ENCODE results near the gene TBC1D22A. TPM values are rescaled to one million over a fixed set of nuclear protein-coding genes. Genes with fewer than 3 reads are reported as not detected.
A peak's percentile ranks its signal among the peaks of the same experiment; 100 is the strongest.

TBC1D22A gene
- total and polyA plus RNA-seq, 8 donors: 12.0 to 17.6 (median 15.3) TPM

- no peak overlapping the region for H3K27ac ChIP-seq
- no peak for TF ChIP-seq CTCF (IDR thresholded peaks at IDR 0.05)
- H3K4me3 ChIP-seq: no peak overlapping the region
- H3K36me3 ChIP-seq: no peaks in the 10 kb centered on the region
- WGBS, 2 donors: 84 to 90% methylated on average over 10 to 11 of the region's 11 CpGs
- DNase-seq (peak in 2 of 6 donors; percentile 21 to 51), FAIRE-seq (no peak), ATAC-seq (no peak)
- intact Hi-C loops (cut with DNase I): no loop called here
- H3K27me3 ChIP-seq: no peaks in the 10 kb centered on the region
- H3K4me1 ChIP-seq: peaks cover 8 to 15% (median 14%) of the 10 kb centered on the region in 3 donors
- no peaks in the 10 kb centered on the region for H3K9me3 ChIP-seq
Measured at GRCh38 chr22:47158457-47158856, 396.0 kb downstream of the TBC1D22A start.

DNA sequence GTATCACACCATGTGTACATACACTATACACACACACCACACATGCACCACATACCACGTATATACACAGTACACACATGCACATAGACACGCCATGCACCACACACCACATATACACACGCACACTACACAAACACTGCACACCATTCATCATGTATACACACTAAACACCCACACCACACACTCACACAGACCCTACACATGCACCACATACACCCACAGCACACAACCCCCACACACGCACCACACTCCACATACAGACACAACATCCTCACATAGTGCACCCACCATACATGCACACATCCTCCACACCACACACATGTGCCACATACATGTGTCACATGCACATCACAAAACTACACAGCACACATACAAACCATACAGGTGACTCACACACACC lies 397.1 kb downstream of the TBC1D22A start:
- Histone ChIP-seq H3K36me3 (no peaks in the 10 kb centered on the region), H3K4me3 (no peak overlapping the region), H3K4me1 (peaks cover 0 to 6% (median 6%) of the 10 kb centered on the region in 3 donors), H3K27me3 (no peaks in the 10 kb centered on the region), H3K9me3 (no peaks in the 10 kb centered on the region), H3K27ac (no peak overlapping the region)
- FAIRE-seq (no peak), ATAC-seq (no peak), DNase-seq (peak in 1 of 6 donors; percentile 13)
- WGBS, 2 donors: 88 to 98% methylated on average over 4 of the region's 4 CpGs
- no peak for TF ChIP-seq CTCF (IDR thresholded peaks at IDR 0.05)
- intact Hi-C loops (cut with DNase I): no loop called here

GRCh38 chr22:47160141-47160541 lies 397.7 kb downstream of the TBC1D22A start:
- 89 to 94% methylated on average over 18 of the region's 18 CpGs for WGBS, 2 donors
- FAIRE-seq: no peak
- DNase-seq: peak in 3 of 6 donors; percentile 16 to 53 (median 45)

GRCh38 chr22:47160781-47161520 lies 398.5 kb downstream of the TBC1D22A start:
- H3K36me3 ChIP-seq: no peaks in the 10 kb centered on the region
- no peaks in the 10 kb centered on the region for H3K27me3 ChIP-seq
- peak in 2 of 6 donors; percentile 41 to 49 for DNase-seq
- no peak overlapping the region for H3K27ac ChIP-seq
- no peaks in the 10 kb centered on the region for H3K4me1 ChIP-seq
- H3K4me3 ChIP-seq: no peak overlapping the region
- intact Hi-C loops (cut with DNase I): no loop called here
- TF ChIP-seq CTCF (IDR thresholded peaks at IDR 0.05): no peak
- ATAC-seq: no peak
- H3K9me3 ChIP-seq: no peaks in the 10 kb centered on the region
- no peak for FAIRE-seq
- WGBS, 2 donors: 65 to 75% methylated on average over 15 of the region's 15 CpGs

More at GRCh38 chr22:47160141-47160541, 397.7 kb downstream of the TBC1D22A start:
- no peak overlapping the region for H3K4me3 ChIP-seq
- intact Hi-C loops (cut with DNase I): no loop called here
- no peaks in the 10 kb centered on the region for H3K36me3 ChIP-seq
- ATAC-seq: no peak
- H3K4me1 ChIP-seq: peaks cover 0 to 5% (median 4%) of the 10 kb centered on the region in 3 donors
- H3K9me3 ChIP-seq: no peaks in the 10 kb centered on the region
- no peak overlapping the region for H3K27ac ChIP-seq
- H3K27me3 ChIP-seq: no peaks in the 10 kb centered on the region
- TF ChIP-seq CTCF (IDR thresholded peaks at IDR 0.05): no peak

- DNase-seq: peak in 4 of 6 donors; percentile 4 to 51 (median 36)
Measured at GRCh38 chr22:47161631-47162030, 399.2 kb downstream of the TBC1D22A start.

More at GRCh38 chr22:47161631-47162030, 399.2 kb downstream of the TBC1D22A start:
- FAIRE-seq (no peak), ATAC-seq (peak in 1 of 4 donors; percentile 3)
- H3K27ac ChIP-seq: no peak overlapping the region
- intact Hi-C loops (cut with DNase I): no loop called here
- no peaks in the 10 kb centered on the region for H3K4me1 ChIP-seq
- 64 to 66% methylated on average over 17 of the region's 17 CpGs for WGBS, 2 donors
- H3K27me3 ChIP-seq: no peaks in the 10 kb centered on the region
- no peaks in the 10 kb centered on the region for H3K36me3 ChIP-seq
- TF ChIP-seq CTCF (IDR thresholded peaks at IDR 0.05): no peak
- H3K9me3 ChIP-seq: no peaks in the 10 kb centered on the region
- H3K4me3 ChIP-seq: no peak overlapping the region
